ENCODE results near the gene AHRR. TPM values are rescaled to one million over a fixed set of nuclear protein-coding genes. Genes with fewer than 3 reads are reported as not detected.
A peak's percentile ranks its signal among the peaks of the same experiment; 100 is the strongest.

Gene AHRR
- total and polyA plus RNA-seq, 8 donors: 0.63 to 47.8 (median 1.1) TPM; not detected in 1

DNA sequence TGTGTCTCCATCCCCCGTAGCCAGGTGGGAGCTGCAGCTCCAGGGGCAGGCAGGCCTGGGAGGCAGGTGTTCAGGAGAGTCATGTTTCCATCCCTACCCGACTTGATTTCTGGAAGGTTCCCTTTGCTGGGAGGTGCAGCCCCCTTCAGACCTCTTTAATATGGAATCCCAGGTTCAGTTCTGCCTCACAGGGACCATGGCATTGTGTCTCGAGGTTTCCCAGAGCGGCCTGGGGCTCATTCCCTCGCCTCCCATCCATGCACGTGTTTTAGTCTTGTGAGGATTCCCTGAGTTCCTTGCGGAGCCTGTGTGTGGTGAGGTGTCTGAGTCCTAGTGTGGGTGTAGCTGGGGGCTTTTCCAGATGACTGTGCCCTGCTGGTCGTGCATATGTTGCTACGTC is 16.5 kb upstream of the AHRR start:
- no peak overlapping the region for H3K4me3 ChIP-seq
- whole genome bisulfite sequencing, 5 donors: 88 to 93% (median 90%) methylated on average over 8 to 9 of the region's 9 CpGs
- DNase-seq: no peak
- H3K9me3 ChIP-seq: no peaks in the 10 kb centered on the region
- no peaks in the 10 kb centered on the region for H3K27me3 ChIP-seq
- intact Hi-C loops (cut with DNase I; ENCODE audit: low total_unique reads): no loop called here
- TF ChIP-seq POLR2AphosphoS5 (IDR thresholded peaks at IDR 0.05) (no peak), EP300 (IDR thresholded peaks at IDR 0.05) (no peak), POLR2A (IDR thresholded peaks at IDR 0.05) (no peak)
- TF ChIP-seq, protein P1, sequence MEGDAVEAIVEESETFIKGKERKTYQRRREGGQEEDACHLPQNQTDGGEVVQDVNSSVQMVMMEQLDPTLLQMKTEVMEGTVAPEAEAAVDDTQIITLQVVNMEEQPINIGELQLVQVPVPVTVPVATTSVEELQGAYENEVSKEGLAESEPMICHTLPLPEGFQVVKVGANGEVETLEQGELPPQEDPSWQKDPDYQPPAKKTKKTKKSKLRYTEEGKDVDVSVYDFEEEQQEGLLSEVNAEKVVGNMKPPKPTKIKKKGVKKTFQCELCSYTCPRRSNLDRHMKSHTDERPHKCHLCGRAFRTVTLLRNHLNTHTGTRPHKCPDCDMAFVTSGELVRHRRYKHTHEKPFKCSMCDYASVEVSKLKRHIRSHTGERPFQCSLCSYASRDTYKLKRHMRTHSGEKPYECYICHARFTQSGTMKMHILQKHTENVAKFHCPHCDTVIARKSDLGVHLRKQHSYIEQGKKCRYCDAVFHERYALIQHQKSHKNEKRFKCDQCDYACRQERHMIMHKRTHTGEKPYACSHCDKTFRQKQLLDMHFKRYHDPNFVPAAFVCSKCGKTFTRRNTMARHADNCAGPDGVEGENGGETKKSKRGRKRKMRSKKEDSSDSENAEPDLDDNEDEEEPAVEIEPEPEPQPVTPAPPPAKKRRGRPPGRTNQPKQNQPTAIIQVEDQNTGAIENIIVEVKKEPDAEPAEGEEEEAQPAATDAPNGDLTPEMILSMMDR (IDR thresholded peaks at IDR 0.05): no peak
- H3K27ac ChIP-seq: no peak overlapping the region
- H3K36me3 ChIP-seq: peaks cover 0 to 50% (median 48%) of the 10 kb centered on the region in 4 donors
- H3K4me1 ChIP-seq: peaks cover 0 to 29% (median 12%) of the 10 kb centered on the region in 4 donors

DNA sequence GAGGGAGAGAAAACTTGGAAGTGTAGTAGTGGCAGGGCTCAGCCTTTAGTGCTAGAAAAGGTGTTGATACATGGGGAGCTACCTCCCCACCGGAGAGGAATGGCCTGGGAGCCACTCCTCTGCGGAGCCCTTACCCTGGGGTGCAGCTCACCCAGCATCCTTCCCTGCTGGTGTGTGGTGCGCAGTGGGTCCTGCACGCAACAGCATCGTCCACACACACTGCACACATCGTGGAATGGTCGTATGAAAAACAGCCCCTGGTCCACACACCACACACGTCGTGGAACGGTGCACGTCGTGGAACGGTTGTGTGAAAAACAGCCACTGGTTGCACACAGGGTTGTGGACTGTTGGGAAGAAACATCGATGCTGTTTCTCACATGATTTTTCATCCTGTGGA is 16.1 kb upstream of the AHRR start:
- TF ChIP-seq EP300 (IDR thresholded peaks at IDR 0.05): no peak
- no peak for TF ChIP-seq POLR2A (IDR thresholded peaks at IDR 0.05)
- TF ChIP-seq, protein P1 (IDR thresholded peaks at IDR 0.05): no peak
- no peak for TF ChIP-seq POLR2AphosphoS5 (IDR thresholded peaks at IDR 0.05)
- peak in 1 of 2 donors; percentile 2 for DNase-seq
- 93 to 97% (median 95%) methylated on average over 13 to 14 of the region's 14 CpGs for WGBS, 5 donors

DNA sequence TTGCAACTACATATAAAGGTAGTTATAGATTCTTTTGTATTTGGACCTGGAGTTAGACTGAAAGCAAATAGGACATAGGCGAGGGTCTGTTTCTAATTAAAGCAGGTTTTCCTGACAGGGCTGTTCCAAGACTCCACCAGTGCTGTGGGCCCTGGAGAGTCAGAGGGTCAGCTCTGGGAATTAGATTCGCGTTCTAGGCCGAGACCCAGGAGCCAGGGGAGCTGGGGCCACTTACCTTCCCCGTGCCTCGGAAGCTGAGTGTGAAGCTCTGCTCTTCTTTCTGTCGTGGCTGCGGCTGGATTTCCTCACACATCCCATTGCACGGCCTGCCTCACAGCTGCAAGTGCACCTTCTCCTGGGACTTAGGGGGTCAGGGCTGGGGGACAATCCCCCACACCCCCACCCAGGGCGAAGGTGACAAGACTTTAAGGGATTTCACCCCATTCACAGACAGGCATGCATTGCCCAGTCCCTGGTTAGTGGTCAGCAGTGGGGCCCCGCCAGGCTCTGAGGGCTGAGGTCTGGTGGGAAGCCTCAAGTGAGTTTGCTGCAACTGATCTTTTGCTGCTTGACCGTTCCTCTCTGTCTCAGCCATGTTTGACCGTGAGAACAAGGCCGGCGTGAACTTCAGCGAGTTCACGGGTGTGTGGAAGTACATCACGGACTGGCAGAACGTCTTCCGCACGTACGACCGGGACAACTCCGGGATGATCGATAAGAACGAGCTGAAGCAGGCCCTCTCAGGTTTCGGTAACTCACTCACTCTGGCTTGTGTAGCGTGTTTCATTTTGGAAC is 15.3 kb upstream of the AHRR start:
- peak in 1 of 2 donors; percentile 21 for DNase-seq
- intact Hi-C loops (cut with DNase I; ENCODE audit: low total_unique reads): no loop called here
- Histone ChIP-seq H3K4me3 (no peak overlapping the region), H3K4me1 (peaks cover 0 to 22% (median 13%) of the 10 kb centered on the region in 4 donors), H3K36me3 (peaks cover 0 to 62% (median 60%) of the 10 kb centered on the region in 4 donors), H3K27me3 (no peaks in the 10 kb centered on the region), H3K27ac (no peak overlapping the region), H3K9me3 (no peaks in the 10 kb centered on the region)
- WGBS, 5 donors: 94 to 97% (median 96%) methylated on average over 24 to 28 of the region's 28 CpGs
- no peak for TF ChIP-seq EP300 (IDR thresholded peaks at IDR 0.05)
- no peak for TF ChIP-seq POLR2AphosphoS5 (IDR thresholded peaks at IDR 0.05)
- TF ChIP-seq, protein P1 (IDR thresholded peaks at IDR 0.05): no peak
- TF ChIP-seq POLR2A (IDR thresholded peaks at IDR 0.05): no peak

More for the DNA sequence above, 16.1 kb upstream of the AHRR start:
- Histone ChIP-seq H3K9me3 (no peaks in the 10 kb centered on the region), H3K27ac (no peak overlapping the region), H3K36me3 (peaks cover 0 to 54% (median 53%) of the 10 kb centered on the region in 4 donors), H3K4me1 (peaks cover 0 to 29% (median 14%) of the 10 kb centered on the region in 4 donors), H3K4me3 (no peak overlapping the region), H3K27me3 (no peaks in the 10 kb centered on the region)
- intact Hi-C loops (cut with DNase I; ENCODE audit: low total_unique reads): no loop called here

DNA sequence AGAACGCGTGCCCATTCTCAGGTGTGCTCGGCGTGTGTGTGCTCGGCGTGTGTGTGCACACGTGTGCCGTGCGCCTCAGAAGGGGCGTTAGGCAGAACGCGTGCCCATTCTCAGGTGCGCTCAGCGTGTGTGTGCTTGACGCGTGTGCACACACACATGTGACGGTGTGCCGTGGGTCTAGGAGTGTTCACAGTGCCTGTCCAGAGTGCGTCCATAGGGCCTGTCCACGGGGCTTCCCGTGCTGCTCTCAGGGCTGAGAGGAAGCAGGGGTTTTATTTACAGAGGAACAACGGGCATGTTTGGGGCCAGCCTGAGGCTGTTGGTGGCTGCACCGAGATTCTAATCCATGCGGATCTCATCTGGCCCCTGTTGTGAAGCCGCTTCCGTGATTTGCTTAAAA is 14.2 kb upstream of the AHRR start:
- peaks cover 0 to 73% (median 71%) of the 10 kb centered on the region in 4 donors for H3K36me3 ChIP-seq
- WGBS, 5 donors: 81 to 93% (median 92%) methylated on average over 4 to 26 of the region's 26 CpGs

More for the DNA sequence above, 14.2 kb upstream of the AHRR start:
- H3K27me3 ChIP-seq: no peaks in the 10 kb centered on the region
- intact Hi-C loops (cut with DNase I; ENCODE audit: low total_unique reads): no loop called here
- DNase-seq: peak in 1 of 2 donors; percentile 17
- peaks cover 0 to 12% (median 4%) of the 10 kb centered on the region in 4 donors for H3K4me1 ChIP-seq
- no peaks in the 10 kb centered on the region for H3K9me3 ChIP-seq
- no peak overlapping the region for H3K4me3 ChIP-seq
- no peak overlapping the region for H3K27ac ChIP-seq
- TF ChIP-seq, protein P1 (IDR thresholded peaks at IDR 0.05): no peak
- TF ChIP-seq EP300 (IDR thresholded peaks at IDR 0.05): no peak

Measured in stomach (tissue), 9 donors.